Ovary (tissue), 9 donors: Measurements from ENCODE around the gene COL4A3. TPM values are rescaled to one million over a fixed set of nuclear protein-coding genes. Genes with fewer than 3 reads are reported as not detected.
A peak's percentile ranks its signal among the peaks of the same experiment; 100 is the strongest.

Experiments used
- DNase-seq, 5 donors: peaks; one replicate each; pipeline ENCODE4 v3.0.0-alpha.2; 2019 to 2020
- H3K27ac ChIP-seq, 2 donors: fragments of 200-600 bp; one replicate each; pipeline versions ENCODE4 v1.5.1 to v1.8.0; 2019 to 2022
- H3K27me3 ChIP-seq: fragments of 200-600 bp; one replicate; pipeline ENCODE4 v1.8.0; 2022
- H3K36me3 ChIP-seq: fragments of 200-600 bp; sonication (generic); one replicate; pipeline ENCODE4 v1.5.1; 2019
- H3K4me1 ChIP-seq: one replicate; pipeline ENCODE4 v1.8.1; 2013; ENCODE audit warnings: mild to moderate bottlenecking, moderate library complexity; ENCODE audit not compliant: insufficient read depth
- H3K4me3 ChIP-seq: fragments of 200-600 bp; sonication (generic); one replicate; pipeline ENCODE4 v1.5.1; 2017
- H3K9me3 ChIP-seq, 2 donors: fragments of 200-600 bp in 1 of 2; sonication (generic) in 1 of 2; one replicate each; pipeline versions ENCODE4 v1.5.1 to v1.8.1; 2013 to 2019; ENCODE audit warnings: mild to moderate bottlenecking in 1 of 2, moderate library complexity in 1 of 2
- CTCF ChIP-seq, 3 donors: fragments of 450-650 bp in 2 of 3; fragments of 200-600 bp in 1 of 3; IDR thresholded peaks; one replicate each; pipeline versions ENCODE4 v1.5.1 to v1.8.0; 2016 to 2022; ENCODE audit warnings: antibody characterized with exemption in 3 of 3, mild to moderate bottlenecking in 1 of 3
- EP300 ChIP-seq: sonication (generic); formaldehyde crosslinking; IDR thresholded peaks from one replicate; pipeline ENCODE4 v1.6.1; 2017; ENCODE audit warnings: antibody characterized with exemption
- POLR2A ChIP-seq: fragments of 450-650 bp; IDR thresholded peaks from one replicate; pipeline ENCODE4 v1.6.1; 2017; ENCODE audit warnings: antibody characterized with exemption, mild to moderate bottlenecking, moderate library complexity
- WGBS, 3 donors: extraction: QIAGEN DNeasy Blood & Tissue Kit in 1 of 3; methylation state at CpG; one replicate each; pipeline versions ENCODE4 v1.1.5 to v1.1.7; 2013 to 2017; 5-methylcytosine and 5-hydroxymethylcytosine counted together
- intact Hi-C, 4 donors: fragments of 100-400 bp; cut with DNase I; formaldehyde crosslinking; loops; one replicate each; pipeline versions ENCODE4 v1.11.0 to v1.15.1; 2022 to 2023
- polyA plus RNA-seq, 2 donors: library from polyadenylated mRNA; stranded (reverse); fragments of 200-250 nt in 1 of 2; fragments of 350-450 nt in 1 of 2; fragmentation: Illumina TruSeq in 1 of 2; extraction: RNeasy Lipid Tissue Mini Kit (QIAGEN cat#74804) in 1 of 2; gene quantifications; one replicate each; pipeline ENCODE4 v1.2.3, GENCODE V29; 2013 to 2014
- total RNA-seq, 7 donors: library from RNA; depleted of rRNA in 2 of 7; stranded (reverse); fragments of >200 nt in 2 of 7; fragmentation: NEBNext Ultra II Directional in 3 of 7; extraction: Animal tissue kit (Norgen Biotek cat#: 25700) in 3 of 7; gene quantifications; one replicate each; pipeline versions ENCODE4 v1.1.0 to v1.2.4, GENCODE V29; 2016 to 2023
- donor health status: DM: no; HTN: no; CAD: no; lungs with moderate emphysema.
- donor health status: DM: no; HTN: no; CAD: no.
- donor health status: Bipolar disorder and iron deficiency.
- donor health status: DM: yes; HTN: yes; CAD: no.
- donor health status: DM: no; HTN: no; CAD: no.
- donor health status: DM: yes; HTN: yes; CAD: no.

The COL4A3 gene
- total and polyA plus RNA-seq, 9 donors: 0.47 to 14.1 (median 2.9) TPM

GRCh38 chr2:227238238-227239237, 74.1 kb downstream of the COL4A3 start:
- H3K9me3 ChIP-seq: no peaks in the 10 kb centered on the region
- H3K4me3 ChIP-seq: no peak overlapping the region
- intact Hi-C loops: loop anchor here in 2 of 4 donors (2.0 to 5.0 kb wide), 2 partner anchors 106 to 110 kb away; no protein-coding TSS in a partner anchor
- no peak overlapping the region for H3K27ac ChIP-seq
- WGBS, 3 donors: 32 to 35% (median 35%) methylated on average over 10 of the region's 10 CpGs
- TF ChIP-seq POLR2A (no peak), CTCF (IDR thresholded peaks at IDR 0.05) (peak; percentile 72 to 91 (median 73)), EP300 (no peak)
- no peaks in the 10 kb centered on the region for H3K27me3 ChIP-seq
- peak; percentile 68 to 84 (median 80) for DNase-seq
- peaks cover under 1% of the 10 kb centered on the region for H3K4me1 ChIP-seq
- no peaks in the 10 kb centered on the region for H3K36me3 ChIP-seq

GRCh38 chr2:227241005-227241404, 76.6 kb downstream of the COL4A3 start:
- no peak overlapping the region for H3K27ac ChIP-seq
- H3K4me1 ChIP-seq: peaks cover 3% of the 10 kb centered on the region
- TF ChIP-seq POLR2A: no peak
- TF ChIP-seq CTCF (IDR thresholded peaks at IDR 0.05): no peak
- no peak for TF ChIP-seq EP300
- H3K36me3 ChIP-seq: no peaks in the 10 kb centered on the region
- H3K9me3 ChIP-seq: no peaks in the 10 kb centered on the region
- intact Hi-C loops: loop anchor here in 1 of 4 donors (5.0 kb wide), 1 partner anchor 114 kb away; no protein-coding TSS in a partner anchor
- H3K4me3 ChIP-seq: no peak overlapping the region
- no peak for DNase-seq
- no peaks in the 10 kb centered on the region for H3K27me3 ChIP-seq
- WGBS, 3 donors: 56 to 77% (median 75%) methylated on average over 2 of the region's 2 CpGs

GRCh38 chr2:227248876-227249275, 84.5 kb downstream of the COL4A3 start:
- 90 to 100% (median 97%) methylated on average over 1 to 2 of the region's 2 CpGs for WGBS, 3 donors
- no peak overlapping the region for H3K4me3 ChIP-seq
- no peak for DNase-seq

GRCh38 chr2:227252831-227253230, 88.4 kb downstream of the COL4A3 start:
- no peak for DNase-seq
- 7 to 16% (median 15%) methylated on average over 2 of the region's 2 CpGs for WGBS, 3 donors
- intact Hi-C loops: no loop called here
- Histone ChIP-seq H3K36me3 (no peaks in the 10 kb centered on the region), H3K4me3 (no peak overlapping the region), H3K9me3 (no peaks in the 10 kb centered on the region), H3K4me1 (no peaks in the 10 kb centered on the region), H3K27me3 (no peaks in the 10 kb centered on the region), H3K27ac (no peak overlapping the region)
- TF ChIP-seq CTCF (IDR thresholded peaks at IDR 0.05): no peak
- TF ChIP-seq POLR2A: no peak
- TF ChIP-seq EP300: no peak

More at GRCh38 chr2:227248876-227249275, 84.5 kb downstream of the COL4A3 start:
- TF ChIP-seq CTCF (IDR thresholded peaks at IDR 0.05) (no peak), EP300 (no peak), POLR2A (no peak)
- no peaks in the 10 kb centered on the region for H3K27me3 ChIP-seq
- H3K4me1 ChIP-seq: no peaks in the 10 kb centered on the region
- no peaks in the 10 kb centered on the region for H3K9me3 ChIP-seq
- no peak overlapping the region for H3K27ac ChIP-seq
- intact Hi-C loops: no loop called here
- H3K36me3 ChIP-seq: no peaks in the 10 kb centered on the region
